Prostate gland (tissue), 2 donors: ENCODE measurements around the gene RNF180. TPM values are rescaled to one million over a fixed set of nuclear protein-coding genes. Genes with fewer than 3 reads are reported as not detected.
"Not testable (repeated sequence)": the region's sequence is repeated elsewhere in the genome, so short reads cannot be mapped to it uniquely, and the experiment has no call there.

ENCODE experiments used
- DNase-seq: peaks from one replicate; pipeline ENCODE4 v3.0.0-alpha.2; 2019; ENCODE audit warnings: low spot score
- H3K27ac ChIP-seq, 2 donors: fragments of 200-600 bp; sonication (generic); 2 replicates each; pipeline ENCODE4 v1.5.1; 2017 to 2019
- H3K27me3 ChIP-seq: fragments of 200-600 bp; sonication (generic); replicated peaks from 2 replicates; pipeline ENCODE4 v1.5.1; 2019; ENCODE audit not compliant: insufficient read depth
- H3K36me3 ChIP-seq, 2 donors: fragments of 200-600 bp; sonication (generic); 1 replicate in 1 of 2; 2 replicates in 1 of 2; pipeline versions ENCODE4 v1.5.1 to v1.8.1; 2017 to 2019
- H3K4me1 ChIP-seq: fragments of 200-600 bp; sonication (generic); replicated peaks from 2 replicates; pipeline ENCODE4 v1.5.1; 2019
- H3K4me3 ChIP-seq, 2 donors: fragments of 200-600 bp; sonication (generic); 2 replicates each; pipeline ENCODE4 v1.5.1; 2017 to 2019
- H3K9me3 ChIP-seq: fragments of 200-600 bp; sonication (generic); 2 replicates; pipeline ENCODE4 v1.5.1; 2017
- CTCF ChIP-seq, 4 experiments: fragments of 200-600 bp in 2 of 4; fragments of 450-650 bp in 2 of 4; sonication (generic) in 2 of 4; IDR thresholded peaks; 1 replicate in 3 of 4; 2 replicates in 1 of 4; pipeline ENCODE4 v1.5.1; 2016 to 2019; ENCODE audit warnings: antibody characterized with exemption in 4 of 4, mild to moderate bottlenecking in 2 of 4, moderate library complexity in 2 of 4
- POLR2A ChIP-seq: fragments of 450-650 bp; IDR thresholded peaks from one replicate; pipeline ENCODE4 v1.6.1; 2016; ENCODE audit warnings: antibody characterized with exemption, mild to moderate bottlenecking
- POLR2AphosphoS5 ChIP-seq: sonication (generic); formaldehyde crosslinking; IDR thresholded peaks from one replicate; pipeline ENCODE4 v1.6.1; 2017; ENCODE audit warnings: antibody characterized with exemption
- whole genome bisulfite sequencing: methylation state at CpG from one replicate; pipeline ENCODE4 v1.1.5; 2018; 5-methylcytosine and 5-hydroxymethylcytosine counted together
- intact Hi-C: fragments of 100-400 bp; cut with DNase I; formaldehyde crosslinking; loops from one replicate; pipeline ENCODE4 v1.14.2; 2022
- total RNA-seq, 2 donors: library from RNA; depleted of rRNA; stranded (reverse); fragments of >200 nt; gene quantifications; one replicate each; pipeline ENCODE4 v1.1.0, GENCODE V29; 2016

RNF180 gene
- total RNA-seq, 2 donors from 2014 or later, result 15.1 to 18.0 TPM

GRCh38 chr5:64397552-64397951 is 231.9 kb downstream of the RNF180 start:
- no peak overlapping the region for H3K4me3 ChIP-seq
- H3K4me1 ChIP-seq, result no peaks in the 10 kb centered on the region
- intact Hi-C loops, result no loop called here
- H3K9me3 ChIP-seq, result no peaks in the 10 kb centered on the region
- no peaks in the 10 kb centered on the region for H3K27me3 ChIP-seq
- WGBS, result 71% methylated on average over 1 of the region's 1 CpG
- H3K27ac ChIP-seq, result no peak overlapping the region
- no peak for DNase-seq
- TF ChIP-seq POLR2A, result no peak
- no peak for TF ChIP-seq CTCF (IDR thresholded peaks at IDR 0.05)
- TF ChIP-seq POLR2AphosphoS5, result no peak
- H3K36me3 ChIP-seq, result no peaks in the 10 kb centered on the region

GRCh38 chr5:64398735-64399134 is 233.1 kb downstream of the RNF180 start:
- DNase-seq, H3K27ac ChIP-seq, intact Hi-C loops, H3K27me3 ChIP-seq, H3K4me1 ChIP-seq, H3K4me3 ChIP-seq, H3K9me3 ChIP-seq, H3K36me3 ChIP-seq: not testable (repeated sequence)
- whole genome bisulfite sequencing, result 91% methylated on average over 5 of the region's 5 CpGs

GRCh38 chr5:64407103-64407825 is 241.6 kb downstream of the RNF180 start:
- H3K4me3 ChIP-seq, intact Hi-C loops, H3K4me1 ChIP-seq, H3K36me3 ChIP-seq, H3K9me3 ChIP-seq, H3K27ac ChIP-seq, H3K27me3 ChIP-seq: not testable (repeated sequence)
- 72% methylated on average over 5 of the region's 5 CpGs for WGBS
- peak; percentile 27 for DNase-seq
- TF ChIP-seq POLR2AphosphoS5, result peak; percentile 17

GRCh38 chr5:64417390-64417789 is 251.7 kb downstream of the RNF180 start:
- Histone ChIP-seq H3K9me3 (no peaks in the 10 kb centered on the region), H3K4me1 (no peaks in the 10 kb centered on the region), H3K27me3 (no peaks in the 10 kb centered on the region), H3K36me3 (no peaks in the 10 kb centered on the region), H3K27ac (no peak overlapping the region), H3K4me3 (no peak overlapping the region)
- intact Hi-C loops, result no loop called here
- no peak for DNase-seq
- 50% methylated on average over 4 of the region's 4 CpGs for WGBS
- no peak for TF ChIP-seq CTCF (IDR thresholded peaks at IDR 0.05)
- TF ChIP-seq POLR2AphosphoS5, result no peak
- TF ChIP-seq POLR2A, result no peak

- no peaks in the 10 kb centered on the region for H3K36me3 ChIP-seq
- H3K9me3 ChIP-seq, result no peaks in the 10 kb centered on the region
- no peaks in the 10 kb centered on the region for H3K27me3 ChIP-seq
- TF ChIP-seq CTCF (IDR thresholded peaks at IDR 0.05), result no peak
- TF ChIP-seq POLR2AphosphoS5, result no peak
- no peak for TF ChIP-seq POLR2A
- no peak overlapping the region for H3K27ac ChIP-seq
- no peak overlapping the region for H3K4me3 ChIP-seq
- intact Hi-C loops, result no loop called here
- WGBS, result 54% methylated on average over 2 of the region's 2 CpGs
- no peak for DNase-seq
- no peaks in the 10 kb centered on the region for H3K4me1 ChIP-seq
Measured at GRCh38 chr5:64418013-64418412, 252.4 kb downstream of the RNF180 start.

Other genes starting within 250 kb of the RNF180 start
- 1 to 10 TPM in 1 of 2 donors, not detected in 1; 1.2 TPM for gene HTR1A, start 203.4 kb upstream of the RNF180 start, total RNA-seq